GM12892 (cell line): ENCODE data around the gene PYCR2.

ENCODE experiments used
- DNase-seq: peaks from one replicate; pipeline ENCODE4 v3.0.0; 2011; ENCODE audit not compliant: insufficient read length
- FAIRE-seq: peaks from 2 replicates; lab custom pipeline; 2011; peaks lifted over from hg19 to GRCh38; lab: Jason Lieb, UNC
- POLR2A ChIP-seq: IDR thresholded peaks from 2 replicates; pipeline ENCODE4 v1.6.1; 2011; ENCODE audit warnings: low read depth, low read length, control low read depth
- POLR2AphosphoS5 ChIP-seq: IDR thresholded peaks from 2 replicates; pipeline ENCODE4 v1.6.1; 2011; ENCODE audit warnings: low read depth, low read length, control low read depth
- TAF1 ChIP-seq: IDR thresholded peaks from 2 replicates; pipeline ENCODE4 v1.6.1; 2011; ENCODE audit warnings: low read depth, mild to moderate bottlenecking, control low read depth, low read length, borderline replicate concordance

PYCR2 gene

DNA sequence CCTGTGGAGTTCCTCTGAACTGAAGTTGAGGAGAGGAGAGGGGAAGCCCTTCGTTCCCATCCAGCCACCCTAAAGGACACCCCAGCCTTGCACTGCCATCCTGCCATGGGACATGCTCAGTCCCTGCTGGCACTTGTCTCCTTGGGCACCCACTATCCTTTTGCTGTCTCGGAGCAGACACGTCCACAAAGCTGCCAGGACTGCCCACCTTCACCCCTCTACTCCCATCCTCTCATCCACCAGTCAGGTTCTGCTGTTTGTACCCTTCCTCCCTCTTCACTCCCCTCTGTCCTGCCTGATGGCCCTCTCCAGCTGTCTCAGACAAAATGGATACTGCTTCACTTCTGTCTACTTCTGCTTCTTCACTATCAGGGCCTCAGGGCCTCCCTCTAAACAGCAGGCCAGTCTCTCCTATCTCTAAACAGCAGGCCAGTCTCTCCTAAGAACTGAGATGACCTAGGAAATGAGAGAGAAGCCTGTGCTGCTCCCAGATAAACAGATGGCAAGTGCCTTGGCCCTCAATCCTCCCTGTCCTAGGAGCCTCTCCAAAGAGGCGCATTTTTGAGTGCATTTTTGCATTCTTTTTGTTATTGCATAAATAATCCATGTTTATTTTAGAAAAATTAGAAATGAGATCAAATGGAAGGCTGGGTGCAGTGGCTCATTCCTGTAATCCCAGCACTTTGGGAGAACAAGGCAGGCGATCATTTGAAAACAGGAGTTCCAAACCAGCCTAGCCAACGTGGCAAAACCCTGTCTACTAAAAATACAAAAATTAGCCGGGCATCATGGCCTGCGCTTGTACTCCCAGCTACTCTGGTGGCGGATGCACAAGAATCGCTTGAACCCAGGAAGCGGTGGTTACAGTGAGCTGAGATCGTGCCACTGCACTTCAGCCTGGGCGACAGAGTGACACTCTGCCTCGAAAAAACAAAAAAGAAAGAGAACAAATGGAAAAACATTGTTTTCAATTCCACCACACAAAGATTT lies 4.4 kb upstream of the PYCR2 start:
- TF ChIP-seq POLR2AphosphoS5: no peak
- TF ChIP-seq POLR2A: no peak
- no peak for TF ChIP-seq TAF1
- DNase-seq: no peak
- FAIRE-seq: no peak

DNA sequence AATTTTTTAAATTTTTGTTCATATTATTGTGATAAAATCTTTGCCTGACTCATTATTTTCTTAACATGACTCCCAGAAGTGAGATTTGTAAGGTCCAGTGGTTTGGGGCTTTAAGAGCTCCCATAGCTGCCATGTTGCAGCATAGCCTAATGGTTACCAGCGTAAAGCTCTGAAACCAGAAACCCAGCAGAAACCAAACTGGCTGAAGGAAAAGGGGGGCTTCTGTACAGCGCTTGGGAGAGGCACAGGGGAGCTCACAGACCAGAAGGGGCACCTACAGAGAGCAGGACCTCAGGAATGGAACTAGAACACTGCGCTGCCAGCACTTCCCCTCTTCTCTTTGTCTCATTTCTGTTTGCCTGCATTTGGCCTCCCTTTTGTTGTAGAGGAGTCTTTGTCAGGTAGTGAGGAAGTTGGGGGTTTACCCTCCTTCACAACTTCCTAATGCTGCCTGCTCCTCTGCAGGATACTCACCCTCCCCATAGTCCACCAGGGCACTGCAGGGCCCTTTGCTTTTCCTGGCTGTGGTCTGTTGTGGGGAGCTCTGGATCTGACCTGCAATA lies 2.6 kb upstream of the PYCR2 start:
- TF ChIP-seq TAF1 (no peak), POLR2AphosphoS5 (no peak), POLR2A (no peak)
- DNase-seq (no peak), FAIRE-seq (no peak)

DNA sequence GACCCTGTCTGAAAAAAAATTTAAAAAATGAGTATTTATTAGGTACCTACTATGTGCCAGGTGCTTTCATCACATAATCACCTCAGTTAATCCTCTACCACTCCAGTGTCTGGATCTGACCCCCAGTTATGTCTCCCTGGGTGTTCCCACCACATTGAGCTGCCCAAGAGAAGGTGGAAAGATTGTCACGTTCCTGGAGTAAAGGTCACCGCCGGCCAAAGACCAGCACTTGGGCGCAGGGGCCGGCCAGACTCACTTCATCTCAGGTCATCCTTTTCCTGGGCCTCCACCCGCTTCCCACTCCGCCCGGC lies 714 bp downstream of the PYCR2 start:
- DNase-seq (no peak), FAIRE-seq (no peak)
- TF ChIP-seq POLR2AphosphoS5 (no peak), TAF1 (no peak), POLR2A (no peak)

DNA sequence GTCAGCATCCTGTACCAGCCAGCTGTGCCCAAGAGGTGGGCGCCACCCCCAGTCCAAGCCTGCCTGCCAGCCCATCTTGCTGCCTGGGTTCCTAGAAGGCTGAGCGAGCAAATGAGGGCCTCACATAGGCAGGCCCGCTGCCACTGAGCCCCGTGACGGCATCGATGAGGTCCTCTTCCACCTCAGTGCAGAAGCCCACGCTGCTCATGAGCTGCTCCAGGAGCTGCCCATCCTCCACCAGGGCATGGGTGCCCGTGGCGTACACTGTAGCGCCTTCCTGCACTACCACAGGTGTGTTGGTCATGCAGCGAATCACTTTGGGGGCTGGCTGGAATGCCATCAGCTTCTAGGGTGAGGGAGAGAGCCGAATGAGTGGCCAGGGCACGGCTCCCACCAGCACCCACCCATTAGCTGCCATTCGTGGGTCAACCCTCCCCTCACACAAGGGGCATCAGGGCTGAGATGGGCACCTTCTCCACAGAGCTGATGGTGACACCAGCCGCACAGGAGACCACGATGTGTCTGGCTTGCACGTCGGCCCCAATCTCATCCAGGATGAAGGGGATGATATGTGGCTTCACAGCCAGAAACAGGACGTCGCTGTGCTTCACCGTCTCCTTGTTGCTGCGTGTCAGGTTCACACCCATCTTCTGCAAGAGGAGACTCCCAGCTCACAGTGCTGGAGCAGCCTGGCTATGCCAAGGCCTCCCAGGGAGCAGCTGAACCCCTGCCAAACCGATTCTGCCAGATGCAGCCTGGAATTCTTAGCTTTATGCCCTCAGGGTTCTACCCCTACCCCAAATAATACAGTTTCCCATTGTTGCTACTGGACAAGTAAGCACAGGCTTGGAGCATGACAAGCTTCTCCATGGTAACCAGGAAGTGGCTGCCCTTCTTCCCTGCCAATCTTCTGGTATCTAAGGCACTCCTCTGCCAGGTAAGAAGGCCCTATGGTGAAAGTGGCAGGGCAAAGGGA lies 2.0 kb downstream of the PYCR2 start:
- DNase-seq (no peak), FAIRE-seq (no peak)
- no peak for TF ChIP-seq POLR2A
- TF ChIP-seq POLR2AphosphoS5: no peak
- TF ChIP-seq TAF1: no peak

DNA sequence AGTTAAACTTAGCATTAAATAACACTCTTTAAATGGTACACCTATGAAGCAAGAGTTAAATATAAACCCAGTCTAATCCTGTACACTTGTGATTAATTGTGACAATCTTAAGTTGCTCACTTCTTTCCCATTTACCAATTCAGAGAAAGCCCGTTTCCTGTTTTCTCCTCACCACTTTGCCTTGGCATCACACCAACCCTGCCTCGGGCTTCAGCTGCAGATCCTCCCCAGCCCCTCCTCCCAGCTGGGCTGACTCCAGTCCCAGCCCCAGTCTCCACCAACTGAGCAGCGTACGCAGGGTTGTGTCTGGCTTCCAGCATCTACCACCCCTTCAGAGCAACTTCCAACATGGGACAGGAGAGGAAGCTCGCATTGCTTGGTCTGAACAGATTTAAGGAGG lies 4.1 kb downstream of the PYCR2 start:
- DNase-seq: no peak
- FAIRE-seq: no peak
- TF ChIP-seq POLR2AphosphoS5: no peak
- TF ChIP-seq TAF1: no peak
- no peak for TF ChIP-seq POLR2A

DNA sequence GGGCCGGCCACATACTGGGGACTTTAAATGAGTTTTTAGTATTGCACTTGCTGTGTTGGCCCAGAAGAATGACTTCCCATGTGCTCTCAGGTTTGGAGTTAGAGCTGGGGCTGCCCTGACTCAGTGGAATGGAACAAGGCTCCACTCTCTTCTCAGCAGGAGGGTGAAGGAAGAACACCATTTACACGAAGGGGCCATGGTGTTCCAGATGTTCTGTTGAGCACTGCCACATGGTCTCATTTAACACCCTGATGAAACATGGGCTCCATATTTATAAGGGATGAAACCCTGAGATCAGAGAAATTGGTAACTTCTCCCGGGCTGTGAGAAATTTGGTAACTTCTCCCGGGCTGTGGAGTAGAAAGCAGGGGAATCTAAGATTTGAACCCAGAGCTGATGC lies 5.8 kb downstream of the PYCR2 start:
- no peak for TF ChIP-seq POLR2A
- TF ChIP-seq TAF1: no peak
- TF ChIP-seq POLR2AphosphoS5: no peak
- FAIRE-seq: no peak

DNA sequence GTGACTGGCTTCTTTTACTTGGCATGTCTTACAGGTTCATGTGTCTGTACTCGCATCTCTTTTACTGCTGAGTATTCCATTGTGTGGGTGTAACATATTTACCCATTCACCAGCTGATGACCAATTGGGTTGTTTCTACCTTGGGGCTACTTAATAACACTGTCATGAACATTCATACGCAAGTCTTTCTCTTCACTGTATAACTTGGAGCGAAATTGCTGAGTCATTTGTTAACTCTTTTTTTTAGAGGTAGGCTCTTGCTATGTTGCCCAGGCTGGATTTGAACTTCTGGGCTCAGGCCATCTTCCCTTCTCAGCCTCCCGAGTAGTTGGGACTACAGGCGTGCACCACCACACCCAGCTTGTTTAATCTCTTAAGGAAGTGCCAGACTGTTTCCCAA lies 6.5 kb downstream of the PYCR2 start:
- TF ChIP-seq POLR2A: no peak
- no peak for TF ChIP-seq POLR2AphosphoS5
- TF ChIP-seq TAF1: no peak
- DNase-seq: no peak
- FAIRE-seq: no peak

More for the DNA sequence above, 5.8 kb downstream of the PYCR2 start:
- no peak for DNase-seq

DNA sequence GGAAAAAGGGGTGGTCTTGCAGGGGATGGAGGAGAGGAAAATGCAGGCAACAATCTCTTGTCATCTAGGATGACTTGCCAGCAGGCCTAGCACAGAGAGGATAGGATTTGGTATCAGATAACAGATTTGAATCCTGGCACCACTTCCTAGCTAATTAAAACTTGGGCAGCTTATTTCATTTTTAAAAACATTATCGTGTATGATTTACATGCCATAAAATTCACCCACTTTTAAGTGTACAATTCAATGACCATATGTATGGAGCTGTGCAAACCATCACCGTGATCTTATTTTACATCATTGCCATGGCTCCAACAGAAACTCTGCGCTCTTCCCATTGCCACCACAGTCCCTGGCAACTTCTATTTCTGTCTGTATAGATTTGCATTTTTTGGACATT lies 6.9 kb downstream of the PYCR2 start:
- no peak for FAIRE-seq
- TF ChIP-seq POLR2A (no peak), POLR2AphosphoS5 (no peak), TAF1 (no peak)

DNA sequence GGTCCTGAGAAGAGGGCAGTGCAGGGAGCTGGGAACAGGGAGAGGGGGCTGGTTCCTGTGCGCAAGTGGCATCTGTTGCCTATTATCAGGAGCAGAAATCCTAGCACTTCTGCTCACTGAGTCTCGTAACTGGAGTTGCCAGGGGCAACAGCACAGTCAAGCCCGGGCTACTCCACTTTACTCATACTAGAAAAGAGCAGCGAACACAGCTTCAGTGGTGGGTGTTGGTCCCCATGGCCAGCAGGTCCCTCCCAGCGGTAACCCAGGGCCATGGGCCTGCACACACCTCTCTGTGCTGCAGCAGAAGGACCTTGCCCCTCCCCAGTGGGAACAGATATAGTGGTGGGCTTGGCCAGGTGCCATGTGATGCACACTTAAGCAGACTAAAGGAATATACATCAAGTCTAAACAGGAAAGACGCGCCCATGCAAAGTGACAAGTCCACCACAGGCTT lies 8.5 kb downstream of the PYCR2 start:
- FAIRE-seq (no peak), DNase-seq (no peak)
- no peak for TF ChIP-seq POLR2A
- TF ChIP-seq TAF1: no peak
- TF ChIP-seq POLR2AphosphoS5: no peak

More for the DNA sequence above, 6.9 kb downstream of the PYCR2 start:
- DNase-seq: no peak

DNA sequence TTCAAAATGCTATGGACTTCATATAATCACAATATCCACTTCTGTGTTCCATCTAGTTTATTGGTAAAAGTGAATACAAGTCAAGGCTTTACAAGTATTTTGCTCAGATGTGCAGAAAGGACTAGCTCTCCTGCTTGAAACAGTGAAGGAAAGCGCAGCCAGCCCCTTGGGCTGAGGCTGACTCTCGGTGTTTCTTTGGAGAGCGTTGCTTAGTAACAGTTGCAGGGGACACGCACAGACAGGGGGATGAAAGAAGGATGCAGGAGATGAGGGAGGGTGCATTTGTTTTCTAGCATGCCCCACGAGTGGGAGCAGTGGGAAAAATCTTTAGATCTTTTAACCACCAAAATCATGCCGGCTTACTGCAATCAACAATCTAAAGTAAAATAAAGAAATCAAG lies 9.1 kb downstream of the PYCR2 start:
- FAIRE-seq (no peak), DNase-seq (no peak)
- TF ChIP-seq TAF1 (no peak), POLR2A (no peak), POLR2AphosphoS5 (no peak)

DNA sequence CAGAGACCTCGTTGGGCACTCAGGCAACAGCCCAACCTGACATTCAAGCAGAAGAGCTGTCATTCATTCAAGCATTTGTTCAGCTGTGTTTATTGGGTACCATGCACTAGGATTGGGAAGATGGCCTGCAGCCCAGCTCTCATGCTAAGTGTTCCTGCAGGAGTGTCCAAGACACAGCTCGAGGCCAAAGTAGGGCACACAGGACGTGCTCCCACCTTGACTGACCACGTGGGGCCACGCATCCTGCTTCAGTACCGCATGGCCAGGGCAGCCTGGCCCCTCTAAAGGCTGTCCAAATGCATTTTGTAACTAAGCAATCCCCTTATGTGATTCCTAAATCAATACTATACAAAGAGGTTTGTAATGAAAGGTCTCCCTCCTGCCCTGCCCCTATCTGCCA lies 9.7 kb downstream of the PYCR2 start:
- FAIRE-seq (no peak), DNase-seq (no peak)
- TF ChIP-seq POLR2AphosphoS5 (no peak), POLR2A (no peak), TAF1 (no peak)
